HEK293 (cell line): ENCODE data around the gene RSBN1L.

Experiments
- CTCF ChIA-PET: fragments of 350-600 bp; formaldehyde crosslinking; extraction: SDS; loops from one replicate; lab custom pipeline; 2021; ENCODE audit warnings: antibody characterized with exemption; lab: Yijun Ruan, JAX
- POLR2A ChIA-PET: fragments of 300-600 bp; formaldehyde crosslinking; extraction: SDS; loops from one replicate; lab custom pipeline; 2020; ENCODE audit warnings: antibody characterized with exemption, inconsistent platforms; lab: Yijun Ruan, JAX
- H3K27ac ChIP-seq: fragments of 200-500 bp; sonication (Bioruptor generic); 2 replicates; pipeline ENCODE4 v1.5.1; 2014; ENCODE audit warnings: low read depth, low read length, control low read depth, inconsistent platforms; ENCODE audit errors: extremely low read depth
- H3K36me3 ChIP-seq, 2 experiments: fragments of 200-500 bp in 1 of 2; sonication (Bioruptor generic) in 1 of 2; 1 replicate in 1 of 2; 2 replicates in 1 of 2; pipeline ENCODE4 v1.5.1; 2014 to 2017; ENCODE audit warnings: inconsistent platforms in 2 of 2, low read length in 2 of 2; ENCODE audit not compliant: control insufficient read depth in 2 of 2, insufficient read depth in 1 of 2
- H3K4me1 ChIP-seq: fragments of 200-500 bp; sonication (Bioruptor generic); 2 replicates; pipeline ENCODE4 v1.5.1; 2014; ENCODE audit warnings: mild to moderate bottlenecking, low read length, inconsistent platforms; ENCODE audit not compliant: control insufficient read depth, insufficient read depth
- H3K4me3 ChIP-seq: 2 replicates; pipeline ENCODE4 v1.5.1; 2011; ENCODE audit warnings: low read depth, mild to moderate bottlenecking, control low read depth, low read length, moderate library complexity
- H3K9me3 ChIP-seq: fragments of 200-500 bp; sonication (Bioruptor generic); 2 replicates; pipeline ENCODE4 v1.5.1; 2014; ENCODE audit warnings: low read depth, low read length, inconsistent platforms; ENCODE audit not compliant: control insufficient read depth, insufficient read depth
- BCL11B ChIP-seq: fragments of 450-650 bp; formaldehyde crosslinking; IDR thresholded peaks from 2 replicates; pipeline ENCODE4 v1.5.1; 2016; ENCODE audit warnings: low read depth, missing biosample characterization, missing genetic modification characterization
- EGR2 ChIP-seq: fragments of 450-650 bp; formaldehyde crosslinking; IDR thresholded peaks from 2 replicates; pipeline ENCODE4 v1.5.1; 2016; ENCODE audit warnings: low read depth, missing biosample characterization, missing genetic modification characterization
- GLIS1 ChIP-seq: fragments of 450-650 bp; formaldehyde crosslinking; IDR thresholded peaks from 2 replicates; pipeline ENCODE4 v1.5.1; 2016; ENCODE audit warnings: missing biosample characterization, missing genetic modification characterization
- OSR2 ChIP-seq: fragments of 450-650 bp; formaldehyde crosslinking; IDR thresholded peaks from 2 replicates; pipeline ENCODE4 v1.5.1; 2016; ENCODE audit warnings: missing biosample characterization, missing genetic modification characterization
- ZBTB17 ChIP-seq: fragments of 450-650 bp; formaldehyde crosslinking; IDR thresholded peaks from 2 replicates; pipeline ENCODE4 v1.5.1; 2016; ENCODE audit warnings: missing biosample characterization, missing genetic modification characterization
- ZNF10 ChIP-seq: fragments of 450-650 bp; formaldehyde crosslinking; IDR thresholded peaks from 2 replicates; pipeline ENCODE4 v1.5.1; 2017; ENCODE audit warnings: missing biosample characterization, missing genetic modification characterization
- ZNF155 ChIP-seq: fragments of 450-650 bp; formaldehyde crosslinking; IDR thresholded peaks from 2 replicates; pipeline ENCODE4 v1.5.1; 2016; ENCODE audit warnings: missing biosample characterization, missing genetic modification characterization
- ZNF169 ChIP-seq: fragments of 450-650 bp; formaldehyde crosslinking; IDR thresholded peaks from 2 replicates; pipeline ENCODE4 v1.5.1; 2016; ENCODE audit warnings: missing biosample characterization, missing genetic modification characterization
- ZNF184 ChIP-seq: fragments of 450-650 bp; IDR thresholded peaks from 2 replicates; pipeline ENCODE4 v1.5.1; 2018; ENCODE audit warnings: missing biosample characterization, mild to moderate bottlenecking, missing genetic modification characterization
- ZNF24 ChIP-seq: fragments of 450-650 bp; formaldehyde crosslinking; IDR thresholded peaks from 2 replicates; pipeline ENCODE4 v1.5.1; 2016; ENCODE audit warnings: missing biosample characterization, missing genetic modification characterization
- ZNF311 ChIP-seq: fragments of 450-650 bp; formaldehyde crosslinking; IDR thresholded peaks from 2 replicates; pipeline ENCODE4 v1.5.1; 2017; ENCODE audit warnings: missing biosample characterization, missing genetic modification characterization, borderline replicate concordance
- ZNF391 ChIP-seq: fragments of 450-650 bp; formaldehyde crosslinking; IDR thresholded peaks from 2 replicates; pipeline ENCODE4 v1.5.1; 2016; ENCODE audit warnings: low read depth, missing biosample characterization, missing genetic modification characterization, borderline replicate concordance
- ZNF394 ChIP-seq: fragments of 450-650 bp; formaldehyde crosslinking; IDR thresholded peaks from 2 replicates; pipeline ENCODE4 v1.5.1; 2016; ENCODE audit warnings: missing biosample characterization, missing genetic modification characterization, mild to moderate bottlenecking, moderate library complexity, borderline replicate concordance
- ZNF423 ChIP-seq: fragments of 450-650 bp; formaldehyde crosslinking; IDR thresholded peaks from 2 replicates; pipeline ENCODE4 v1.5.1; 2016; ENCODE audit warnings: missing biosample characterization, missing genetic modification characterization
- ZNF433 ChIP-seq: fragments of 450-650 bp; formaldehyde crosslinking; IDR thresholded peaks from 2 replicates; pipeline ENCODE4 v1.5.1; 2016; ENCODE audit warnings: missing biosample characterization, missing genetic modification characterization, low read depth
- ZNF473 ChIP-seq: fragments of 450-650 bp; formaldehyde crosslinking; IDR thresholded peaks from 2 replicates; pipeline ENCODE4 v1.5.1; 2017; ENCODE audit warnings: missing biosample characterization, missing genetic modification characterization
- ZNF629 ChIP-seq: fragments of 450-650 bp; formaldehyde crosslinking; IDR thresholded peaks from 2 replicates; pipeline ENCODE4 v1.5.1; 2017; ENCODE audit warnings: missing biosample characterization, missing genetic modification characterization
- ZNF837 ChIP-seq: fragments of 450-650 bp; formaldehyde crosslinking; IDR thresholded peaks from 2 replicates; pipeline ENCODE4 v1.5.1; 2016; ENCODE audit warnings: missing biosample characterization, missing genetic modification characterization
- TF ChIP-seq, protein P1 (sequence below): fragments of 450-650 bp; formaldehyde crosslinking; IDR thresholded peaks from 2 replicates; pipeline ENCODE4 v1.5.1; 2016; ENCODE audit warnings: missing biosample characterization, missing genetic modification characterization
- TF ChIP-seq, protein P2 (sequence below): fragments of 450-650 bp; formaldehyde crosslinking; IDR thresholded peaks from 2 replicates; pipeline ENCODE4 v1.5.1; 2017; ENCODE audit warnings: missing biosample characterization, missing genetic modification characterization
- TF ChIP-seq, protein P3 (sequence below): fragments of 450-650 bp; formaldehyde crosslinking; optimal IDR thresholded peaks from 2 replicates; pipeline ENCODE3; 2016; ENCODE audit warnings: missing biosample characterization, mild to moderate bottlenecking, missing genetic modification characterization
- TF ChIP-seq, protein P4 (sequence below): fragments of 450-650 bp; formaldehyde crosslinking; IDR thresholded peaks from 2 replicates; pipeline ENCODE4 v1.5.1; 2016; ENCODE audit warnings: missing biosample characterization, missing genetic modification characterization

Gene RSBN1L

DNA sequence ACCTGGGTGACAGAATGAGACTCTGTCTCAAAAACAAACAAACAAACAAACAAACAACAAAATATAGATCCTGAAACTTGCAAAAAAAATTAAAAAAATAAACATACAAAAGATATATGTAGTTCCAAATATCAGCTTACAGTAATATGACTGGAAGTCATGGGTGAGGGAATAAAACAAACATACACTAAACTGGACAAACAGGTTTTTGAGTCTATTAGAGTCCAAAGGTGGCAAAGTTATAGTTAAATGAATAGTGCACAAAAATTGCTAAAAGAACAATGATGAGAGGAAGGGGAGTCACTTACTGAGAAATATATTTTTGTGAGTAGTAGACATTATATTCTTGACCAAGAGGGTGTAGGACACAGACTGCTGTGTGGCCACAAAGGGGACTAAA, 16.7 kb upstream of the RSBN1L start:
- ChIA-PET POLR2A (no interaction called here), CTCF (interaction anchor here (1.5 kb wide), 1 partner anchor 28 kb away, joined by 4 read pairs; no protein-coding TSS in a partner anchor)
- no peaks in the 10 kb centered on the region for H3K9me3 ChIP-seq
- H3K4me1 ChIP-seq = peaks cover 4% of the 10 kb centered on the region; the same call in 1 of the 2 replicates
- H3K4me3 ChIP-seq = no peak overlapping the region
- TF ChIP-seq ZNF473 (tag by site-specific recombination) (no peak), ZNF433 (tag by site-specific recombination) (no peak)
- TF ChIP-seq, protein P1, sequence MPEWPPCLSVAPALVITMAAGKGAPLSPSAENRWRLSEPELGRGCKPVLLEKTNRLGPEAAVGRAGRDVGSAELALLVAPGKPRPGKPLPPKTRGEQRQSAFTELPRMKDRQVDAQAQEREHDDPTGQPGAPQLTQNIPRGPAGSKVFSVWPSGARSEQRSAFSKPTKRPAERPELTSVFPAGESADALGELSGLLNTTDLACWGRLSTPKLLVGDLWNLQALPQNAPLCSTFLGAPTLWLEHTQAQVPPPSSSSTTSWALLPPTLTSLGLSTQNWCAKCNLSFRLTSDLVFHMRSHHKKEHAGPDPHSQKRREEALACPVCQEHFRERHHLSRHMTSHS (tag by site-specific recombination) = no peak
- H3K36me3 ChIP-seq = peaks cover 8 to 18% of the 10 kb centered on the region in 2 experiments; a peak in 2 of 3 replicates
- no peak overlapping the region for H3K27ac ChIP-seq

DNA sequence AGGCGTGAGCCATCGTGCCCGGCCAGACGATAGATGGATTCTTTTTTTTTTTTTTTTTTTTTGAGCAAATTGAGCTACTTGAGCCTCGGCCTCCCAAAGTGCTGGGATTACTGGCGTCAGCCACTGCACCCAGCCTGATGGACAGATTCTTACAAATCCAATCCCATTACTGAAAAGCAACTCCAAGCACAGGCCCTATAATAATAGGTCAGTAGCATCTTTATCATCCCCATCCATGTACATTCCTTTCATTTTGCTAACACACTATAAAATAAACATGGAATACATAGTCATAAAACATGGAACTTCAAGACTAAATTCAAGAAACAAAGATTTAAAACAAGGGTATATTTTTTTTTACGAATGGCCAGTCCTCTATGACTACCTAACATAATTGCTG, 16.0 kb upstream of the RSBN1L start:
- no peak for TF ChIP-seq ZNF394 (tag by site-specific recombination)
- TF ChIP-seq ZNF184 (tag by site-specific recombination) = no peak
- TF ChIP-seq, protein P2, sequence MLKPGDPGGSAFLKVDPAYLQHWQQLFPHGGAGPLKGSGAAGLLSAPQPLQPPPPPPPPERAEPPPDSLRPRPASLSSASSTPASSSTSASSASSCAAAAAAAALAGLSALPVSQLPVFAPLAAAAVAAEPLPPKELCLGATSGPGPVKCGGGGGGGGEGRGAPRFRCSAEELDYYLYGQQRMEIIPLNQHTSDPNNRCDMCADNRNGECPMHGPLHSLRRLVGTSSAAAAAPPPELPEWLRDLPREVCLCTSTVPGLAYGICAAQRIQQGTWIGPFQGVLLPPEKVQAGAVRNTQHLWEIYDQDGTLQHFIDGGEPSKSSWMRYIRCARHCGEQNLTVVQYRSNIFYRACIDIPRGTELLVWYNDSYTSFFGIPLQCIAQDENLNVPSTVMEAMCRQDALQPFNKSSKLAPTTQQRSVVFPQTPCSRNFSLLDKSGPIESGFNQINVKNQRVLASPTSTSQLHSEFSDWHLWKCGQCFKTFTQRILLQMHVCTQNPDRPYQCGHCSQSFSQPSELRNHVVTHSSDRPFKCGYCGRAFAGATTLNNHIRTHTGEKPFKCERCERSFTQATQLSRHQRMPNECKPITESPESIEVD = no peak
- TF ChIP-seq ZNF423 (tag by site-specific recombination) = no peak
- TF ChIP-seq, protein P3, sequence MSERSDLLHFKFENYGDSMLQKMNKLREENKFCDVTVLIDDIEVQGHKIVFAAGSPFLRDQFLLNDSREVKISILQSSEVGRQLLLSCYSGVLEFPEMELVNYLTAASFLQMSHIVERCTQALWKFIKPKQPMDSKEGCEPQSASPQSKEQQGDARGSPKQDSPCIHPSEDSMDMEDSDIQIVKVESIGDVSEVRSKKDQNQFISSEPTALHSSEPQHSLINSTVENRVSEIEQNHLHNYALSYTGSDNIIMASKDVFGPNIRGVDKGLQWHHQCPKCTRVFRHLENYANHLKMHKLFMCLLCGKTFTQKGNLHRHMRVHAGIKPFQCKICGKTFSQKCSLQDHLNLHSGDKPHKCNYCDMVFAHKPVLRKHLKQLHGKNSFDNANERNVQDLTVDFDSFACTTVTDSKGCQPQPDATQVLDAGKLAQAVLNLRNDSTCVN (tag by site-specific recombination) = no peak
- no peak for TF ChIP-seq BCL11B (tag by site-specific recombination)
- no peak for TF ChIP-seq ZNF155 (tag by site-specific recombination)
- no peak for TF ChIP-seq ZNF24 (tag by site-specific recombination)
- TF ChIP-seq ZNF311 (tag by site-specific recombination) = no peak
- TF ChIP-seq ZNF837 (tag by site-specific recombination) = no peak
- TF ChIP-seq ZNF169 (tag by site-specific recombination) = no peak
- no peak overlapping the region for H3K4me3 ChIP-seq
- H3K9me3 ChIP-seq = no peaks in the 10 kb centered on the region
- H3K36me3 ChIP-seq = peaks cover 8 to 18% of the 10 kb centered on the region in 2 experiments; a peak in 2 of 3 replicates
- H3K27ac ChIP-seq = no peak overlapping the region
- peaks cover 4% of the 10 kb centered on the region for H3K4me1 ChIP-seq
- CTCF ChIA-PET = no interaction called here
- POLR2A ChIA-PET = interaction anchor here (1.2 kb wide), 1 partner anchor 17 kb away, joined by 3 read pairs; no protein-coding TSS in a partner anchor

DNA sequence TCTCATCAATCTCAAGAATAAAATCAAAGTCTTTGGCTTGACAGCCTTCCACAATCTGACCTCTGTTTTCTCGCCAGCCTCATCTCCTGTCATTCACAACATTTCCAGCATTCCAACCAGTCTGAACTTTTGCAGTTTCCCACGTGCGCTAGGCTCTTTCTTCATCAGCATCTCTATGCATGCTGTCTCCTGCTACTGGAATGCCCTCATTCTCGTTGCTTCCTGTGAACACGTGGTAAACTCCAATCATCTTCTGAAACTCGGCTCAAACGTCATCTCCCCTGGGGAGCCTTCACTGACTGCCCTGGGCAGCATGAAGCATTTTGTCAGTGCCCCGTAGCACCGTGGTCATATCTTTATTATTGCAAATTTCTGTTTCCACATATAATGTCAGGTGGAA, 12.2 kb upstream of the RSBN1L start:
- POLR2A ChIA-PET = no interaction called here
- Histone ChIP-seq H3K36me3 (peaks cover 8 to 18% of the 10 kb centered on the region in 2 experiments; a peak in 2 of 3 replicates), H3K27ac (no peak overlapping the region)
- TF ChIP-seq ZNF10 (tag by site-specific recombination) (peak; percentile 71; the same call in 1 of the 2 replicates), OSR2 (tag by site-specific recombination) (peak; percentile 89), ZNF629 (tag by site-specific recombination) (0 out of 2 replicates have a peak, but pooled peaks have one; percentile 38), ZBTB17 (tag by site-specific recombination) (peak; percentile 30; the same call in 1 of the 2 replicates), GLIS1 (tag by site-specific recombination) (peak; percentile 51), EGR2 (tag by site-specific recombination) (no peak), ZNF391 (tag by site-specific recombination) (no peak)
- TF ChIP-seq, protein P4, sequence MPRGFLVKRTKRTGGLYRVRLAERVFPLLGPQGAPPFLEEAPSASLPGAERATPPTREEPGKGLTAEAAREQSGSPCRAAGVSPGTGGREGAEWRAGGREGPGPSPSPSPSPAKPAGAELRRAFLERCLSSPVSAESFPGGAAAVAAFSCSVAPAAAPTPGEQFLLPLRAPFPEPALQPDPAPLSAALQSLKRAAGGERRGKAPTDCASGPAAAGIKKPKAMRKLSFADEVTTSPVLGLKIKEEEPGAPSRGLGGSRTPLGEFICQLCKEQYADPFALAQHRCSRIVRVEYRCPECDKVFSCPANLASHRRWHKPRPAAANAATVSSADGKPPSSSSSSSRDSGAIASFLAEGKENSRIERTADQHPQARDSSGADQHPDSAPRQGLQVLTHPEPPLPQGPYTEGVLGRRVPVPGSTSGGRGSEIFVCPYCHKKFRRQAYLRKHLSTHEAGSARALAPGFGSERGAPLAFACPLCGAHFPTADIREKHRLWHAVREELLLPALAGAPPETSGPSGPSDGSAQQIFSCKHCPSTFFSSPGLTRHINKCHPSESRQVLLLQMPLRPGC (tag by site-specific recombination) = 0 out of 2 replicates have a peak, but pooled peaks have one; percentile 31
- TF ChIP-seq, all 188 proteins: peak for 6
- Histone ChIP-seq H3K4me1 (peaks cover 20% of the 10 kb centered on the region), H3K9me3 (no peaks in the 10 kb centered on the region), H3K4me3 (no peak overlapping the region)
- CTCF ChIA-PET = interaction anchor here (0.5 to 1.0 kb wide), 3 partner anchors 12 to 76 kb away, joined by 3 to 6 read pairs (median 5); partner anchors contain the start of gene RSBN1L
